OCI-M2 (cell line): ENCODE data around the gene FOXP1.

Experiments used
- DNase-seq: peaks from one replicate; lab custom pipeline; 2025; ENCODE audit not compliant: unreplicated experiment; lab: John Stamatoyannopoulos, UW

Gene FOXP1

DNA sequence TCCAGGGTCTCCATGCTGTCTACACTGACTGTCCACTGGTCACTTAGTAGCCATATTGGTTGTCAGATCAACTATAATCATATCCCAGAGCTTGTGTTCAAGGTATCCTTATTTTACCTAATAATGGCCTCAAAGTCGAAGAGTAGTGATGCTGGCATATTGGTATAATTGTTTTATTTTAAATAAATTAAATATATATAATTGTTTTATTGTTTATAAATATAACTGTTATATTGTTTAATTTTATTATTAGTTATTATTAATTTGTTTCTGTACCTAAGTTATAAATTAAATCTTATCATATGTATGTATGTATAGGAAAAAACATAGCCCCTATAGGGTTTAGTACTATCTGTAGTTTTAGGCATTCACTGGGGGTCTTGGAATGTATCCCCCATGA lies 205.0 kb downstream of the FOXP1 start:
- DNase-seq = no peak

DNA sequence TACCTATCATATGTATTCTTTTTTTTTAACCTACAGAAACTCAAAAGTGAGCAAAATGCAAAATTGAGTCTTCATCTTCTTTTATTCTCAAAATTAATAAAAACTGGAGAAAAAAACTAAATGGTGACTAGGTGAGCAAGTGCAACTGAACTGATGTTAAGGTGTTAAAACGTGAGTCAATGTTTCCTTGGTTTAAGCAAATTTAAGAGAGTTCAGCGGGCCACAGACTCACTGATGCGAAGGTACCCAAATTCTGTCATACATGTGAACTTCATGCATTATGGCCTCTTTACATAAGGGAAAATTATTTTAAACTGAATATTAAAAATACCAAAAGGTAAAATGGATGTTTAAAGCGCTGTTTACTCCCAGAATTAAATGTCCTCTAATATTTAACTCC lies 206.6 kb downstream of the FOXP1 start:
- no peak for DNase-seq

DNA sequence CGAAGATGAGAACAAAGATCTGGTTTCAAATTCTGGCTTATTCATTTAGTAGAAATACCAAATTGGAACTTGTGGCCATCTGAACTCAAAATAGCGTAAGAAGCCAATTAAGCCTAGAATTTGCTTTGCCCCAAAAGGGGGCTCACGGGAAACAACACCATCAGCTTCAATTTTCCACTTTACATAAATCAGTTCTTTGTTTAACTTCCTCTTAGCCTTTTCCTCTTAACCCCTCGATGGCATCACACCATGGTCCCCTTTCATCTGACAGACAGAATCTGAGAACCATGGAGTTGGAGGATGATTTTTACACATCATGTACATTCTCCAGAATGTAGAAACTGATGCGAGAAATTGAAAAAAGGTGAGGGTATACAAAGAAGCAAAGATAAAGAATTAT lies 207.0 kb downstream of the FOXP1 start:
- DNase-seq = no peak

DNA sequence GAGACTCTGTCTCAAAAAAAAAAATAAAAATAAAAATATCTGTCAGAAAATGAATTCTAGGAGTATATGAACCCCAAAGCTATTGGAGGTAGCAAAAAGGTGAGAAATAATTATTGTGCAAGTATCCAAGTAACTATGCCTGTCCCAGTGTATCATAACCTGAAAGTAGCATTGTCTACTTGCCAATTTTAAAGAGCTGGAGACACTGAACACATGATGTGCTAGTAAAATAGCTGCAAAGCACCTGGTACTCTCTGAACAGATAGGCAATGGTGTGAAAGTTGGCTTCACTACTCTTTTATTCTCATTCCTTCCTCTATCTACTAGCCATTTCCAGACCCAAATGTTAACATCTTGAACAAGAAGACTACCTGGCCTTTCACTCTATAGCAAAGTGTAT lies 208.9 kb downstream of the FOXP1 start:
- DNase-seq = no peak

DNA sequence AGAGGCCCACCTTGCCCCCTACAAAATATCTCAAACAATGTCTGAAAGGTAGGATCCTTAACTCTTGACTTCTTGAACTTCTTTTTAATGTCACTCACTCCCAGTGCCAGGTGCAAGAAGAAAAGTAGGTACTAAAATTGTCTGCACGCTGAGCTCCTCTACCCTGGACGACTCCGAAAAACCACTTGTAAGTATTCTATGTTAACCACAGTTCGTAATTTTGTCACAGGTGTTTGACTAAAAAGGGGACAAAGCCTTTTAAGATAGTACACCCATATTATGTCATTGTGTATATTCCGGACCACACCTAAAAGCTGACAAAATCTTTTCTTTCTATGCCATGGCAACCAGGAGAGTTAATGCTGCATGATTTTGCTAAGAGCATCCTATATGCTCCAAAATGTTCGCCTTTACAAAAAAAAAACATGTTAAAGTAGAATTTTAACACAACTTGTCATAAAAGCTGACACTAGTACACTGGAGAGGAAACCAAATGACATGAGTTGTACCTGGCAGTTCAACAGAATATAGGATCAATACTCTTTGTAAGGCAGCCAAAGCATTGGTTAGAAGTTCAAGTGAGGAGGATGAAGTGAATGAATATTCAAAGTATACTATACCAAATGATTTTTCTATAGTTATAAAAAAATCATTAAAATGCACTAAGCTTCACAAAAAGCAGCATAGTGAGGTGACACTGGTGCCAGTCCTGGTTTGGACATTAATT lies 210.5 kb downstream of the FOXP1 start:
- DNase-seq = no peak

DNA sequence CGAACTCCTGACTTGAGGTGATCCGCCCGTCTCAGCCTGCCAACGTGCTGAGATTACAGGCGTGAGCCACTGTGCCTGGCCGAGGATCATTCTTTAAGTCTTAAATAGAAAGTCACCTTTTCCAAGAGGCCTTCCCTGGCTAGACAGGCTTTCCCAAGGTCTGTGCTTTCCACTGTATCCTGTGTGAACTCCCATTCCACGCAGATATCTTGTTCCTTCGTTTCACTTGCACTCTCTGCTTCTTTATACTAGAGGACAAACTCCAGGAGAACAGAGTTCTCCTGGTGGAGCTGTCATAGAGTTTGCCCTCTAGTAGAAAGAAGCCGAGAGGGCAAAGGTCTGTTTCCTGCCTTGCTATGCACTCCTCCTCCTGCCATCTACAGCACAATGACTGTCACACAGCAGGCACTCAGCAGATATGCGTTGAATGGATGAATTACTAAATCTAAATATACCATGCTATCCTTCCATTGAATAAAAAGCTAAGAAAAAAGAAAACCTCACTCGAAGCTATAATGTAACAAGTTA lies 211.2 kb downstream of the FOXP1 start:
- no peak for DNase-seq

DNA sequence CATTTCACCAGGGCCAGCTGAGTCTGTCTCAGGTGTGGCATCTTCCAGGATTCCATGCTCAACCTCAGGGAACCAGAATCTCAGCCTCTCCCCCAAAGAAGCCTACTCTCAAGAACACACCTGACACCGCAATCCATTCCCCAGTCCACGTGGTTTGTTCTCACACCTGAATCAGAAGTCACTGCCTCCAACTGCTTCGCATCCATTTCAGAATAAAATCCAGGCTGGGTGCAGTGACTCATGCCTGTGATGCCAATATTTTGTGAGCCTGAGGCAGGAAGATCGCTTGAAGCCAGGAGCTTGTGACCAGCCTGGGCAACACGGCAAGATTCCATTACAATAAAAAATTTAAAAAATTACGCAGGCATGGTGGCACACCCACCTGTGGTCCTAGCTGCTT lies 212.2 kb downstream of the FOXP1 start:
- DNase-seq = no peak

DNA sequence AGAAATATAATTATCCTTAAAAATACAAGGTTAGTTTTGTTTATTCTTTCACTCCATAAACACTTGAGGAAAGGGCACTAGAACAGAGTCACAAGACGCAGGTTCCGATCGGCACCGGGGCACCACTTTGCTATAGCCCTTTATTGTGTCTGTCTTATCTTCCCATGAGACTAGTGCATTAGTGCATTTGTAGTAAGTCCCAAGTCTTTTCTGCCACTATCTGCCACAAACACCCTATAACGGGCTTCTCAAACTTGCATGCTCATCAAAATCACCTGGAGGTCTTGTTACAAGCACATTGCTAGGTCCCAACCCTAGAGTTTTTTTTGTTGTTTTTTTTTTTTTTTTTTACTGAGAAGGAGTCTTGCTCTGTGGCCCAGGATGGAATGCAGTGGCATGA lies 213.1 kb downstream of the FOXP1 start:
- DNase-seq = no peak

DNA sequence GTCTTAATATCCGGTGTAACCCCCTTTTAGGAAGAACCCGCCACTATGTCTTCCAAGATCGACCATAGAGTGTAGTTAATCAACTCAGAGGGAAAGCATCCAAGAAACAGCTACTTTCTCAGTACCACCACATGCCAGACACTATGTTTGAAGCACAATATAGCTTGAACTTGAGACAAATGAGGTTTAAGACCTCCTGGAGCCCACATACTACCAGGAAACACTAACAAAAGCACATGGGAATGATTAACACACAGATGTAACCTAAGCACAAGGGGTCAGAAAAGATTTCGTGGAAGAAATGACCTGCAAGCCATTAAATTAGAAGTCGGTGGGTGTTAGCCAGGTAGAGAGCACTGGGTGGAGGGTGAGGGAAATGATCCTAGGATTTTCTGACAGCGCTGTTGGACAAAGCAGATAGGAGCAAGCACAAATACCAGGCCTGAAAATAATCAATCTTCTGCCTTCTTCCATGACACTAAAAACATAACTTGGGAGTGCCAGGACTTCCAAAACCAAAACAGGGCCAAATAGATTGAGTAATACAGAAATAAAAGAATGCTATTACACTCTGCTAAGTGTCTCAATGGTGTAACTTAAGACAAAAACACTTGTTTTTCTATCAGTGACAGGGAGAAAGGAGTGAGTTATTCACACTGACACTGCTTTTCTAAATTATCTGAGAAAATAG lies 213.7 kb downstream of the FOXP1 start:
- DNase-seq = no peak

DNA sequence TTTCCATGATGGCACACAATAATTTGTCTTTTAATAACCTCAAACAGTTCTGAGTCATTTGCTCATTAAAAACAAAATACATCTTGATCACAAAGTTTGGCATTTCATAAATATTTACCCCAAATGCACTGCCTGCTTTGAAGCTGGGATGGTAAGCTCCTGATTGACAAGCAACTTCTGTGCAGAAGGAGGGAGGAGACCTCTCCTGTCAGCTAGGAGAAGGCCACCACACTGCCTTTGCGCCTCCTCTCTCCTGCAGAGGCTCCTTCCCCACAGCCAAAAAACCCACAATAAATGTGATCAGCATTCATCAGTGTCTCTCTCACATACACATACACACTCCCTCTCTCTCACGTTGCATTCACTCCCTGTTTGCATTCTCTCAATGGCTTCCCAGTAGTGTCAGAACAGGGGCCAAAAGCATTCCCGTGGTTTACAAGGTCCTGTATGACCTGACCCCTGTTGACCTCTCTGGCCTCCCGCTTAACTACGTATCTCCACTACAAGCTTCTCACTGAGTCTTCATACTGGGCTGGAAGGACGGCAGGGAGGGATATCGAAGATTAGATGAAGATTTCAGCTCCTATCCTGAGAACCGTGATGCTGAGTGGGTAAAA lies 216.4 kb downstream of the FOXP1 start:
- no peak for DNase-seq

DNA sequence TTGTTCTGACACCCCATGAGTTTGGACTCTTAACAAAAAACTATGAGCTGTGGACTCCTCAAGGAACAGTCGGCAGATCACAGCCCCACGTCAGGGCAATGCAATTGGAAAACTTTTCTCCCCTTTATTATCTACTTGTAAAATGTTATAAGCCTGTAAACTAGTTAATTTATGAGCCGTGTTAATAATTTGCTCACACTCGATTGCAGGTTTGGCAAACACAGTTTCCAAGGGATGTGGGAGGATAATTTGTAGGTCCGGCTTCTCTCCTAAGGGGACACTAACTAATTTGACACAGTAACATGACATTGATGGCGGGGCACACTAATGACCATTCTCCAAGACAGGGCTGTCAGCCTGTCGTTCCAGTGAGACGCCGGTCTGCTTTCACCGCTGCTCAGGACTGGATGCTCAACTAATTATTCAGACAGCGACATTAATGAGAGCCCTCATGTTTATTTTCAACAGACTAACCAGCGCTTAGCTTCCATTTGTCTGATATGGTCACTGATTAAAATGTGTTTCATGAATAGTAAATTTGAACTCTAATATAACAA lies 222.1 kb downstream of the FOXP1 start:
- no peak for DNase-seq

DNA sequence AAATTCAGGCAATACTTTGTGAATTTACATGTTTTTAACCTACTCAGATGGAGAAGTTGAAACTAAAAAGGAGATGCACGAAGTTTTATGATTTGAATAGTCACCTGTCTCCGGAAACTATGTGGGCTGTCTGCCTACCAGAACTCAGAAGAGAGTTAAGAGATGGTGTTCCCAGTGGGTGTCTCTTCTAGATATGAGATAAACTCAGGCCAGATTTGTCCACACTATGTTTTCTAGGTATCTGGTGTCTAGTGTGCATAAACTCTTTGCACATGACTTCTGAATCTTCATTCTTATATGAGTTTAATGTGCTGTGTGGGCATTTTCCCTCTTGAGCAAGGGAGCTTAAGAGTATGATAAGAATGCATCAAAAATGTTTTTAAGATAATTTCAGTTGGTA lies 222.8 kb downstream of the FOXP1 start:
- no peak for DNase-seq

DNA sequence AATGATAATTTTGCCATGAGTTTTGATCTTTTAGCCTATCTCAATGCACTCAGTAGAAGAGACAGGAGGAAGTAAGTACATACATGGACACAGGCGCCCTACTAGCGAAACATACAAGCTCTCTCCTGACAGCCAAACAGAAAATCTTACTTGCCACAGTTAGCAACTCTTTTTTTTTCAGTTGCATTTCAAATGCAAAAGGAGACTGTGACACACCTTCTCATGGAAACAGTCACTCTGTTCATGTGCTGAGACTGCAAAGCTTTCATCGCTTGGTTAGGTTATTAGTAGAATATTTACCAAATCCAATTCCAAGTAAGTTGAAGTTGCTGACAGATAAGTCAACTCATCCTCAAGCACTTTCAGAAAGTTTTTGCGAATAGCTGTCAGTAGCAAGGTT lies 223.3 kb downstream of the FOXP1 start:
- no peak for DNase-seq

DNA sequence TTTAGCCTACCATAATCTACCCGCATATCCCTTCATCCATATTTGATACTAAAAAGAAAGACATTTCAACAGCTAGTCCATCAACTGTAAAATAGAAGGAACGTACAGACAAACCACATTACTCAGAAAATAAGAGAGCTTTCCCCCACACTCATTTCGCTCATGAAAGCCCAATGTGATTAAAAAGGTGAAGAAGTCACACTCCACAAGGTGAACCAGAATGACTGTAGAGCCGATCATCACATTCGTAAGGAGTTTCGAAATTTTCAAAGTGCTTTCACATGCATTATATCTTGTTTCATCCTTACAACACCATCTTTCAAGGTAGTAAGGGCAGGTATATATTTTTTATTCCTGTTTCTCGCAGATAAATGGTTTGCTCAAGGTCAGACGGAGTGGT lies 225.3 kb downstream of the FOXP1 start:
- no peak for DNase-seq

DNA sequence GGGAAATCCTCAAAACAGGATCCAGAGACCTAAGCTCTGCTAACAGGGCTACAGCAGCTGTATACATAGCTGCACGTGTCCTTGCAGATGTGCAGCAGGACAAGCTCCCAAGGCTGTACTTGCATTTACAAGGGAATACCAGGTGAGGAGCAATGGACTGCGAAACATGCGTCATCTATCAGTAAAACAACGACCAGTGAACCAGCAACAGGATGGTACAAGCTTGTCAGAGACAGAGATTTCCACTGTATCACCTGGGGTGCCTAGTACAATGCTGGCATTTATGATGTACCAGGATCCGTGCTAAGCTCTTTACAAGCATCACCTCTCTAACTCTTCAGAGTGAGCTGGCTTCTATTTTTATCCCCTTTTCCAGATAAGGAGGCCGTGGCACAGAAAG lies 227.3 kb downstream of the FOXP1 start:
- no peak for DNase-seq

DNA sequence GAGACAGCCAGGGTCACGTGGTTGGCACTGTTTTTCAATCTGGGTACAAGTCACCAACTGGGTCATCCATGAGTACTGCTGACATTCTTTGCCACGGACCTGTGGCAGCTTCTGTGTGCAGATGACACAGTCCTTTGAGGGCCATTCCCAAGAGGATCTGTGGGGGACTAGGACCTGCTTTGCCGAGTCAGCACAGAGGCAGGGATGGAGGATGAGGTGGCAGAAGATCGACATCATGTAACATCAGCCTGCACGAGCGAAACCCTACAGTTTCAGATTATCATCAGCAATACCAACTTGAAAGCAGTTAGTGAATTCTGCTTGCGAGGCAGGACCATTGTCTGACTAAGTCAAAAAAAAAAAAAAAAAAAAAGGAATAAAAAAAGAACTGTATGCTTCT lies 227.7 kb downstream of the FOXP1 start:
- DNase-seq = no peak

DNA sequence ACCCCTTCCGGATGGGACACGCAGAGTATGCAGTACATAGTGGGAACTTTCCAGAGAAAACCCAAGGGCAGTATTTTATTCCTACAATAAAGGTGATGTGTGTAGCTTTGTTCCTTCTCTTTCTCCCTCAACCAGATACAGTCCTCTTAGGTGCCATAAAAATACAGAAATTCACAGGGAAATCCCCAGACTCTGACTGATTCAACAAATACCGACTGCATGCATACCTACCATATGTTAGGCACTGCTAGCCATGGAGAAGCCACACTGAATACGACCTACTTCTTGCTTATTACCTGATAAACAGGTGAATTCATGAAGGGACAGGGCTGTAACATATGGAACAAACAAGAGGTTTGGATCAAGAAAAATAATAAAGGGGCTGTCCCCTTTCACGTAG lies 228.5 kb downstream of the FOXP1 start:
- DNase-seq = no peak

DNA sequence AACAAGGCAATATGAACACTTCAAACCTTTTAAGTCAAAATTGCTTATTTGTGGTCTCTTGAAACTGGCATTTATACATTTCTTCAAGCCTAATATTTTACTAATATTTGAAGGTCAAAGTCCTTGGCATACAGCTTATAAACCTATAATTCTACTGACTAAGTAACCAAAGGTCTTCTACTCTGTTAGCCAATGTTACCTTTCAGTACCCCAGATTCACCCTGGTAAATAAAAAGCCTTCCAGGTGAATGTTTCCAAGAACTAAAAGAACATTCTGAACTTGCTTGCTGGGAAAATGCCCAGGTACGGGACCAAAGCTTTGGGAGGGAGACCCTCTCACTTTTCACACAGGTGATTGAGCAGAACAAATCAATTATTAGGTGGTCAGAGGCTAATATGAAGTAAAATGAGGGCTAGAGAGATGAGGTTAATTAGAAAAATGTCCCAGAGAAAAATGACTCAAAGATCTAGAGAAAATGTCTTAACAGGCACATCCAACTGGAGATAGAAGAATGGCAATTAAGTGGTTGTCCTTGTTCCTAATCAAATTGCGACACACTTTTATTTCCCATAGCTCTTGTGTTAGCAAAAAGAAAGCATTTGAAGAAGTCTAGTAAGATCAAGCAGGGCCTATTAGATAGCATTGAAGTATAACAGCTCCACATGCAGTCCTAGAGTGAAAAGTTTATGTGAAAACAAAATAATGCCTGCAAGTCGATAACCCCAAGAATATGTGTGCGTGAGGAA lies 232.0 kb downstream of the FOXP1 start:
- no peak for DNase-seq

DNA sequence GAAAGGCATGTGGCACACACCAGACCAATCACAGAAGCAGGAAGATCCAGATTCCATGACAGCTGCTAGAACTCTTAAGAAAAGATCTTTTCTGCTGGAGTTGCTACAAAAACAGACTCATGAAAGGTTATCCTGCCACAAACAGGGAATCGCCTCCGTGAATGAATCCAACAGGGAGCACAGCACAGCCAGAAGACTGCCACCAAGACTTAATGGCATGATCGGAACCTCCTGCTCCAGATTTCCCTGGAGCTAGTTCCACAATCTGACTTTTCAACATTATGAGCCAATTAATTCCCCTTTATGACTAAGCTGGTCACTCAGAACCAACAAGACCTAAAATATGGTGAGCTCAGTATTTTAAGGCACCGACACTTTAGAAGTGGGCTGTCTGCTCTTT lies 232.5 kb downstream of the FOXP1 start:
- no peak for DNase-seq

DNA sequence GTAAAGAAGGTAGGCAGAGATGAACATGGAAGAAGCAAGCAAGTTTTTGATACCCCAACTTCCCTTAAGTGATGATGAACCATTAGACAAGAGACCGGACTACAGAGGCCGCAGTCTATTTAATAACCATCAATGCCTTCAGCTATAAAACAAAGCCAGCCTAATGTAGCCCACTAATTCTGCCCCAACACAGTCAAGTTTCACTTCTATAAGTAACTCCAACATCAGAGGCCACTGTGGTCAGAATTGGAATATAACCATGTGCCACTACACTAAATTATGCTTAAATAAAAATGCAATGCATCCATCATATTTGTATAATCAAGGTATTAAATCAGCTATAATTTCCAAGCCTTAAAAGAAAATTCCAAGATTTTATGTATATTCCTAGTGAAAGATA lies 234.7 kb downstream of the FOXP1 start:
- no peak for DNase-seq

DNA sequence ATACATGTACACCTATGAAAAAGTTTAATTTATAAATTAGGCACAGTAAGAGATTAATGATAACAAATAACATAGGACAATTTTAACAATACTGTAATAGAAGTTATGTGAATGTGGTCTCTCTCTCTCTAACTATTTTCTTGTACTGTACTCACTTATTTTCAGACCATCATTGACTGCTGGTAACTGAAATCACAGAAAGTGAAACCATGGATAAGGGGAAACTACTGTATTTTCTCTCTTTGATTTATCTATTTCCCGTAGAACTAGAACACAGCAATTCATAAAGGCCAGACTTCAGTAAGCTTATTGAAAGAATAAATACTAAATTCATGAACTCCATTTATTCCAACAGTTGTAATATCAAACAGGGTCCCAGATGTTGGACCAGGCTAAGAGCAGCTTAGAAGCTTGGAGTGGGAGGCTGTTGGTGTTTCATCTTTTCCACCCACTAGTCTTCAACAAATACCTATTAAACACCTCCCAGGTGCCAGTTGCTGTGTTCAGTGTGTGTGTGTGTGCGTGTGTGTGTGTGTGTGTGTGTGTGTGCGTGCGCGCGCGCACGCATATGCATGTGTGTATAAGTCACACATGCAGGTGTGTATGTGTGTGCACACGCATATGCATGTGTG lies 235.4 kb downstream of the FOXP1 start:
- no peak for DNase-seq
